Neutrophil (primary cell): Measurements from ENCODE around the gene RNLS.

Experiments
- H3K27ac ChIP-seq: fragments of 200-600 bp; sonication (generic); 2 replicates; pipeline ENCODE4 v1.5.1; 2016; ENCODE audit warnings: mild to moderate bottlenecking, moderate library complexity
- H3K27me3 ChIP-seq: fragments of 200-600 bp; sonication (generic); 2 replicates; pipeline ENCODE4 v1.6.0; 2016; ENCODE audit warnings: mild to moderate bottlenecking
- H3K36me3 ChIP-seq: fragments of 200-600 bp; sonication (generic); 2 replicates; pipeline ENCODE4 v1.5.1; 2017
- H3K4me1 ChIP-seq, 2 experiments: fragments of 200-600 bp in 1 of 2; sonication (generic) in 1 of 2; 1 replicate in 1 of 2; 2 replicates in 1 of 2; pipeline versions ENCODE4 v1.5.1 to v1.6.1; 2013 to 2016; ENCODE audit warnings: low read depth in 1 of 2, low read length in 1 of 2, mild to moderate bottlenecking in 1 of 2, moderate library complexity in 1 of 2; ENCODE audit not compliant: control insufficient read depth in 1 of 2, insufficient read depth in 1 of 2
- H3K4me3 ChIP-seq, 2 experiments: fragments of 200-600 bp in 1 of 2; sonication (generic) in 1 of 2; 1 replicate in 1 of 2; 2 replicates in 1 of 2; pipeline ENCODE4 v1.5.1; 2013 to 2016; ENCODE audit warnings: low read depth in 1 of 2, low read length in 1 of 2, mild to moderate bottlenecking in 1 of 2, moderate library complexity in 1 of 2
- H3K9me3 ChIP-seq: fragments of 200-600 bp; sonication (generic); 2 replicates; pipeline ENCODE4 v1.5.1; 2016
- CTCF ChIP-seq: fragments of 200-600 bp; sonication (generic); IDR thresholded peaks from 2 replicates; pipeline ENCODE4 v1.5.1; 2016; ENCODE audit warnings: antibody characterized with exemption

RNLS gene

GRCh38 chr10:88542522-88542921 is 40.6 kb downstream of the RNLS start:
- H3K9me3 ChIP-seq: no peaks in the 10 kb centered on the region
- H3K4me3 ChIP-seq: no peak overlapping the region
- H3K4me1 ChIP-seq: no peaks in the 10 kb centered on the region
- no peak overlapping the region for H3K27ac ChIP-seq
- no peak for TF ChIP-seq CTCF
- no peaks in the 10 kb centered on the region for H3K27me3 ChIP-seq
- H3K36me3 ChIP-seq: no peaks in the 10 kb centered on the region

- no peaks in the 10 kb centered on the region for H3K36me3 ChIP-seq
- no peaks in the 10 kb centered on the region for H3K9me3 ChIP-seq
- H3K27ac ChIP-seq: no peak overlapping the region
- no peak overlapping the region for H3K4me3 ChIP-seq
- H3K27me3 ChIP-seq: no peaks in the 10 kb centered on the region
- no peak for TF ChIP-seq CTCF
- H3K4me1 ChIP-seq: no peaks in the 10 kb centered on the region
Observed at GRCh38 chr10:88541116-88541626, 41.9 kb downstream of the RNLS start.

- Histone ChIP-seq H3K9me3 (no peaks in the 10 kb centered on the region), H3K27me3 (no peaks in the 10 kb centered on the region), H3K4me1 (no peaks in the 10 kb centered on the region), H3K27ac (no peak overlapping the region), H3K4me3 (no peak overlapping the region), H3K36me3 (no peaks in the 10 kb centered on the region)
- no peak for TF ChIP-seq CTCF
Observed at GRCh38 chr10:88540351-88540750, 42.8 kb downstream of the RNLS start.

GRCh38 chr10:88538048-88538447 is 45.1 kb downstream of the RNLS start:
- H3K27me3 ChIP-seq: no peaks in the 10 kb centered on the region
- H3K4me1 ChIP-seq: peaks cover 0 to 4% of the 10 kb centered on the region in 2 experiments
- TF ChIP-seq CTCF: no peak
- H3K9me3 ChIP-seq: no peaks in the 10 kb centered on the region
- H3K36me3 ChIP-seq: no peaks in the 10 kb centered on the region
- no peak overlapping the region for H3K4me3 ChIP-seq
- H3K27ac ChIP-seq: no peak overlapping the region

GRCh38 chr10:88537322-88537721 is 45.8 kb downstream of the RNLS start:
- H3K4me3 ChIP-seq: no peak overlapping the region
- no peaks in the 10 kb centered on the region for H3K27me3 ChIP-seq
- H3K27ac ChIP-seq: no peak overlapping the region
- peaks cover 0 to 4% of the 10 kb centered on the region in 2 experiments for H3K4me1 ChIP-seq
- H3K36me3 ChIP-seq: no peaks in the 10 kb centered on the region
- H3K9me3 ChIP-seq: no peaks in the 10 kb centered on the region
- TF ChIP-seq CTCF: no peak

- no peaks in the 10 kb centered on the region for H3K27me3 ChIP-seq
- no peak for TF ChIP-seq CTCF
- H3K27ac ChIP-seq: no peak overlapping the region
- H3K9me3 ChIP-seq: no peaks in the 10 kb centered on the region
- H3K36me3 ChIP-seq: no peaks in the 10 kb centered on the region
- no peak overlapping the region for H3K4me3 ChIP-seq
- peaks cover 0 to 4% of the 10 kb centered on the region in 2 experiments for H3K4me1 ChIP-seq
Observed at GRCh38 chr10:88536437-88536836, 46.7 kb downstream of the RNLS start.
